Measurements from ENCODE around the gene PGC. TPM values are rescaled to one million over a fixed set of nuclear protein-coding genes. Genes with fewer than 3 reads are reported as not detected.

PGC gene
- total and polyA plus RNA-seq, 2 of the 8 experiments (the other 6 are each of a cell fraction or from before 2014, with no cell fraction given) = 0.09 TPM; not detected in 1

Small RNAs within 50 kb of the gene (small RNA-seq; reads per million reads assigned to genes)
- gene AL365205.2 (ENCODE audit: insufficient read depth) = not detected
- not detected for gene AL365205.3 (ENCODE audit: insufficient read depth)

Other genes with a start within 250 kb of the PGC start
- gene FOXP4, start 201.0 kb downstream of the PGC start, total RNA-seq (2021; fragmentation: NEBNext Ultra II Directional; extraction: Animal tissue kit (Norgen Biotek cat#: 25700)) = 13.3 and 14.7 TPM in 2 replicates
- 4.8 and 6.7 TPM in 2 replicates for gene FOXP4, start 201.0 kb downstream of the PGC start, polyA plus RNA-seq (2011; rRNA removed)
- gene MDFI, start 108.9 kb downstream of the PGC start, total RNA-seq (2021; fragmentation: NEBNext Ultra II Directional; extraction: Animal tissue kit (Norgen Biotek cat#: 25700)) = 38.5 and 41.0 TPM in 2 replicates
- gene MDFI, start 108.9 kb downstream of the PGC start, polyA plus RNA-seq (2011; rRNA removed) = 65.6 and 78.9 TPM in 2 replicates
- 2.3 and 2.4 TPM in 2 replicates for gene TFEB, start 11.8 kb downstream of the PGC start, total RNA-seq (2021; fragmentation: NEBNext Ultra II Directional; extraction: Animal tissue kit (Norgen Biotek cat#: 25700))
- 5.9 and 6.7 TPM in 2 replicates for gene TFEB, start 11.8 kb downstream of the PGC start, polyA plus RNA-seq (2011; rRNA removed)
- gene FRS3, start 32.5 kb upstream of the PGC start, total RNA-seq (2021; fragmentation: NEBNext Ultra II Directional; extraction: Animal tissue kit (Norgen Biotek cat#: 25700)) = 3.4 and 3.9 TPM in 2 replicates
- gene FRS3, start 32.5 kb upstream of the PGC start, polyA plus RNA-seq (2011; rRNA removed) = 4.4 and 8.4 TPM in 2 replicates
- gene PRICKLE4, start 33.4 kb upstream of the PGC start, total RNA-seq (2021; fragmentation: NEBNext Ultra II Directional; extraction: Animal tissue kit (Norgen Biotek cat#: 25700)) = 0.67 and 1.4 TPM in 2 replicates
- gene PRICKLE4, start 33.4 kb upstream of the PGC start, polyA plus RNA-seq (2011; rRNA removed) = 0.32 and 0.38 TPM in 2 replicates
- gene TOMM6, start 40.3 kb upstream of the PGC start, total RNA-seq (2021; fragmentation: NEBNext Ultra II Directional; extraction: Animal tissue kit (Norgen Biotek cat#: 25700)) = 216 and 228 TPM in 2 replicates
- gene TOMM6, start 40.3 kb upstream of the PGC start, polyA plus RNA-seq (2011; rRNA removed) = 457 and 560 TPM in 2 replicates
- gene USP49, start 148.0 kb upstream of the PGC start, total RNA-seq (2021; fragmentation: NEBNext Ultra II Directional; extraction: Animal tissue kit (Norgen Biotek cat#: 25700)) = 21.1 and 24.4 TPM in 2 replicates
- gene USP49, start 148.0 kb upstream of the PGC start, polyA plus RNA-seq (2011; rRNA removed) = 6.9 and 10.8 TPM in 2 replicates
- 38.7 and 42.9 TPM in 2 replicates for gene MED20, start 173.7 kb upstream of the PGC start, total RNA-seq (2021; fragmentation: NEBNext Ultra II Directional; extraction: Animal tissue kit (Norgen Biotek cat#: 25700))
- gene MED20, start 173.7 kb upstream of the PGC start, polyA plus RNA-seq (2011; rRNA removed) = 46.6 and 51.8 TPM in 2 replicates
- 43.9 and 49.2 TPM in 2 replicates for gene BYSL, start 174.1 kb upstream of the PGC start, total RNA-seq (2021; fragmentation: NEBNext Ultra II Directional; extraction: Animal tissue kit (Norgen Biotek cat#: 25700))
- gene BYSL, start 174.1 kb upstream of the PGC start, polyA plus RNA-seq (2011; rRNA removed) = 37.3 and 42.8 TPM in 2 replicates
- gene CCND3, start 194.4 kb upstream of the PGC start, total RNA-seq (2021; fragmentation: NEBNext Ultra II Directional; extraction: Animal tissue kit (Norgen Biotek cat#: 25700)) = 28.4 and 32.9 TPM in 2 replicates
- gene CCND3, start 194.4 kb upstream of the PGC start, polyA plus RNA-seq (2011; rRNA removed) = 30.6 and 42.3 TPM in 2 replicates

Measured in H1 (cell line).